Endometrium (tissue), 2 donors: ENCODE data around the gene EHMT1.
"Not testable (repeated sequence)": the region's sequence is repeated elsewhere in the genome, so short reads cannot be mapped to it uniquely, and the experiment has no call there.

Experiments
- FAIRE-seq: peaks from 2 replicates; lab custom pipeline; 2012; peaks lifted over from hg19 to GRCh38; lab: Jason Lieb, UNC
- donor health status: control.
- donor health status: control.

The EHMT1 gene

DNA sequence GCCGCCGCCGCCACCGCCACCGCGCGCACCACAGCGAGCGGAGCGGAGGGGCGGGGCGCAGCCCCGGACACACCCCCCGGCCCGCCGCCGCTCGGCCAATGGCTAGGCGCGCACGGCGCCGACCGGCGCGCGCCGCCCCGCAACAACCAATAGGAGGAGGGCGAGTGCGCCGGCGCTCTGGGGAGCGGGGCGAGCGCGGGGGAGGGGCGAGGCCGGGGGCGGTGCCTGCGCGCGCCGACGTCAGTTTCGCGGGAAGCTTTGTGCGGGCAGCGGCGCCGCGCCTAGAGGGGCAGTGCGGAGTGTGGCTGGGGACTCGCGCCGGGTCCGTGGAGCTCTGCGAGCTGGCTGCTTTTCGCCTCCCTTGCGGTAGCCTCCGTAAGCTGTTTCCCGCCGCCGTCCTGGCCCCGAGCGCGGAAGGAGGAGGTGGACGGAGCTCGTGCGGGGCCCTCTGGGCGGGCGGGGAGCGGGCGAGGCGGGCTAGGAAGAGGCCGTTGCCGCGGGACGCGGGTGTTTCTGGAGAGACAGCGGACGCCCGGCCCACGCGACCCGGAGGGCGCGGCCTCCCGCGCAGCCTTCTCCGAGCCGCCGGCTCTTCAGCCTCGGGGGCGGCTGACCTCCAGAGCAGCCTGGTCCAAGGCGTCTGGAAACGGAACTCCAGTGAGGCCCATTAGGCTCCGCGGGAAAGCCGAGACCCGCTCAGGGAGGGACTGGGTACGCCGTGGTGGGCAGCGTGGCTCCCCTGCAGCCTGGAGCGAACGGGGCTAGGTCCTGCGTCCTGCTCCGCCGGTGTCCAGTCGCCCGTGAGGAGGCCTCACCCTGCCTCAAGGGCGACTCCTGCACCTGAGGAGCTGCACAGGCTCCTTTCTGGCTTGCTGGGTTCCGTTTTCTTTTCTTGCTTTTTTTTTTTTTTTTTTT lies 28.1 kb upstream of the EHMT1 start, which contains the start of gene ZMYND19:
Gene ZMYND19, minus strand, starts transcription at position 44 of the 915 bp plus-strand sequence. CDS start 249 bp downstream, outside the sequence.
- FAIRE-seq: no peak

DNA sequence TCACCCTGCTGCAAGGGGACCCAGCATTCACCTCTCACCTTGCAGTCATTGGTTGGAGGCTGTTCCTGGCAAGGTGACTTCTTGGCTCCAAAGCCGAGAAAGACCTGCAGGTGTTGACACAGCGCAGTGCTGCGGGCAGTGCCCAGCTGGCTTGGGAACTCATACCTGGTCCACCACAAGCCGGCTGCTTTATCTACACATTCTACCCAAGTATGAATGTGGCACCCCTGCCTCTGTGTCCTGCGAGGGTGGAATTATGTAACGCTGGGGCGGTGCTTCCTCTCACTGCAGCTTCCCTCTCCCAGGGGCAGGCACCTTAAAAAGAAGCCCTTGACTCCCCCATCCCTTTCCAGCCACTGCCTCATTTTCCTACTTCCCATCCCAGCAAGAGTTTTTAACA lies 26.0 kb upstream of the EHMT1 start:
- FAIRE-seq: no peak

DNA sequence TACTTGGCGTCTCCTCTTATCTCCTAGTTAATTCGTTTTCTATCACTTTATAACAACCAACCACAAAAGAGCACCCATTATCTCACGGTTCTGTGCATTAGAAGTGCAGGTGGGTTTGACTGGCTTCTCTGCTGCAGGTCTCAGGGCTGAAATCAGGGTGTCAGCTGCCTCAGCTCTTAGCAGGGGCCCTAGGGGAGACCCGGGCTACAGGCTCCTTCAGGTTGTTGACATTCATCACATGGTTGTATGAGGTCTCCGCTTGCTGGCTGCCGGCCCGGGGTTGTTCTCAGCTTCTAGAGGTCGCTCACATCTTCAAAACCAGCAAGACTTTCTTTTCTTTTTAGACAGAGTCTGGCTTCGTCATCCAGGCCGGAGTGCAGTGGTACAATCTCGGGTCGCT lies 25.6 kb upstream of the EHMT1 start:
- no peak for FAIRE-seq

DNA sequence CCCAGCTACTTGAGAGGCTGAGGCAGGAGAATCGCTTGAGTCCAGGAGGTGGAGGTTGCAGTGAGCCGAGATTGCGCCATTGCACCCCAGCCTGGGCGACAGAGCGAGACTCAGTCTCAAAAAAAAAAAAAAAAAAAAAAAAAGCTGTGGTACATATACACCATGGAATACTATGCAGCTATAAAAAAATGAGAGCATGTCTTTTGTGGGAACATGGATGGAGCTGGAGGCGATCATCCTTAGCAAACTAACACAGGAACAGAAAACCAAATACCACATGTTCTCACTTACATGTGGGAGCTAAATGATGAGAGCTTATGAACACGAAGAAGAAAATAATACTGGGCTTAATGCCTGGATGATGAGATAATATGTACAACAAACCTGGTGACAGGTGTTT lies 22.2 kb upstream of the EHMT1 start:
- FAIRE-seq: not testable (repeated sequence)

DNA sequence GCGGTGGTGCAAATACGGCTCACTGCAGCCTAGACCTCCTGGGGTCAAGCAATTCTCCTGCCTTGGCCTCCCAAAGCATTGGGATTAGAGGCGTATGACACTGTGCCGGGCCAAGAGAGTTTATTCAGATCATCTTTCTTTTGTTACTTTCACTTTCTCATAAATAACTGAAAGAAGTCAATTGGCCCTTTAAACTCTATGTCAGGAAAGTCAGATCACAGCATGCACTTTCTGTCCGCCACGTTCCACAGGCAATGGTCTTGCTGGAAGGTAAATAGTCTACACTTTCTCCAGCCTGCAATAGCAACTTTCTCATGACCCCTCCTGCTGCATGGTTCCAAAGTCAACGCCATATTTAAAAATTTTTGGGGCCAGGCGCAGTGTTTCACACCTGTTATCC lies 19.9 kb upstream of the EHMT1 start:
- FAIRE-seq: no peak

DNA sequence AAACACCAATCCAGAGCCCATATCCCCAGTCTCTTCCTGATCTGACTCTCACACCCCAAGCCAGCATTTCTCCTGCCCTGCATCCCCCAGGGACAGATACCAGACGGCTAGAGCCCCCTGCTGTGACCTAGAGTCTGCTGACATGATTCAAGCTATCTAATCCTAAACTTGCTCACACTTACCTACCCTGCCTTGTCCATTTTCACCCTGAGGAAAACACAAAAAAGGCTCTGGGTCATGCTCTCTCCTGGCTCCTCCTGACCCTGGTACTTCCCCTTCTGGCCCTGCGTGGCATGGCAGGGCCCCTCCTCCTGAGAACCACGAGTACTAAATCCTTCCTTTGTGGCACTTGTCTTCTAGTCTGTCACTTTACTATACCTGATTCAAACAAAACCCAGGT lies 16.1 kb upstream of the EHMT1 start:
- no peak for FAIRE-seq

DNA sequence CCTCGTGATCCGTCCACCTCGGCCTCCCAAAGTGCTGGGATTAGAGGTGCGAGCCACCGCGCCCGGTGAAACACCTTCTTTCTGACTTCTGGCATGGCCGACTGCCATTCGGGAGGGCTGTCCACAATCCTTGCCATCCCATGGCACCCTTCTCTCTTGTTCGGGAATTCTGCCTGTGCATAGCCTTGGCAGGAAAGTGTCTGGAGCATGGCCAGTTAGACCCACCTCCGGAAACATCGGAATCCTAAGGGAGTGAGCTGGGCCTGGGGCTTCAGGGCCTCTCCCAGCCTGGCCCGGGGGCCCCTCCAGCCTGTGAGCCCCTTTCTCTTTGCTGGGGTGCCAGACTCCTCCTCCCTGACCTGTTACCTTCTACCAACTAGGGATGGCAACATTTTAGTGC lies 14.9 kb upstream of the EHMT1 start:
- no peak for FAIRE-seq

DNA sequence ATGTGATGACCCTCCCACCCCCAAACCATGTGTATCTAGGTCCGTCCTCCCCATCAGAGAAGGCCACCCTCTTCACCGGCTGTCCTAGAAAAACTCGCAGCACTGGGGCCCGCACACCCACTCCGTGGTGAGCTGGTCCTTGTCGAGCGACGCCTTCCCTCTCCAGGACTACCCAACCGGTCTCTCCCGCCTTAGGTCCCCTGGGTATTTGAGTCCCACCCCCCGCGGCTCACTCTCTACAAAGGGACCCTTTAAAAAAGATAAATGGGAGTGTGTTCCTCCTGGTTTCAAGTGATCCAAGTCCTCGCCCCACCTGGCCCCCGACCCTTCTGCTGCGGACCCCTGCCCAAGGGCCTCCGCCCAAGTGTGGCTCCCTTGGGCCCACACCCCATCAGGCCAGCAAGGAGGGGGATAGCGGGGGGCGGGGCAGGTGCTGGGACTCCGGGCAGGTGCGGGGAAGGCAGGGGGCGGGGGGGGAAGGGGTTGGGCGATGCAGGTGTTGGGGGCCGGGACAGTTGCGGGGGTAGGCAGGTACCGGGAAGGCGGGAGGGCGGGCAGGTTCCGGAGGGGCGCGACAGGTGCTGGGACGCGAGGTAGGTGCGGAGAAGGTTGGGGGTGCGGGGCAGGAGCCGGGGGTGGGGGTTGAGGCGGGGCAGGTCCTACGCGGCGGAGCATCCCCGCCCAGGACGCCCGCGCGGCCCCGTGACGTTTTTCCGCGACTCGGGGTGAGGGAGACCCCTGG lies 14.3 kb upstream of the EHMT1 start:
- no peak for FAIRE-seq

DNA sequence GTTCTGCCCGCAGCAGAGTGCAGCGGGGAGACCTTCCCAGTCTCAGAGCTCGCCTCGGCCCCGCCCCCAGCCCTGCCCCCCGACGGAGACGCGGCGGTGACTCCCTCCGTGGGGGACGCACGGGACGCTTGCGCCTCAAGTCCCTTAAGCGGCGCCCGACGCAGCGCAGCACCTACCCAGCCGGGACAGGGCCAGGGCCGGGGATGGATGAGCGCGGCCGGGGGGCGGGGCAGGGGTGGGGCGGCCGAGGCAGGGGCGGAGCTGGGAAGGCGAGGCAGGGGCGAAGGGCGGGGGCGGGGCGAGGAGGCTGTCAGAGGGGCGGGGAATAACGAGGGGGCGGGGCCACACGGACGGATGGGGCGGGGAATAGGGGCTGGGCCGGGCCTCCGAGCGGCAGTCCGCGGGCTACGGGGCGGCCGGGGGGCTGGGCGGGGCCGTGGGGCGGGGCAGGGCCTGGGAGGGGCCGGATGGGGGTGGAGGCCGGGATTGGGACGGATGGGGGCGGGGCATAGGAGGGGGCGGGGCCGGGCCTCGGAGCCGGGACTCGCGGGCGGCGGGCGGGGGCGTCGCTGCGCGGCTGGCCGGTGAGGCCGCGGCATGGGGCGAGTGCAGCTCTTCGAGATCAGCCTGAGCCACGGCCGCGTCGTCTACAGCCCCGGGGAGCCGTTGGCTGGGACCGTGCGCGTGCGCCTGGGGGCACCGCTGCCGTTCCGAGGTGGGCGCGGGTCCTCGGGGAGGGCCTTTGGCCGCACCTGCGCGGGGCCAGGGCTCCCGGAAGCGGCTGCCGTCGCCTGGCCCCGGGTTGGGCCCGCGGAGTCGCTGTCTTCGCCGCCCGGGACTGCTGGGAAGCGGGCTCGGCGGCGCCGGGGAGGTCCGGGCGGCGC lies 13.4 kb upstream of the EHMT1 start, which contains the start of gene ARRDC1:
Gene ARRDC1, plus strand, starts transcription at position 566 of the 884 bp plus-strand sequence. Its CDS starts 32 bp downstream, at position 598.
- FAIRE-seq: no peak

DNA sequence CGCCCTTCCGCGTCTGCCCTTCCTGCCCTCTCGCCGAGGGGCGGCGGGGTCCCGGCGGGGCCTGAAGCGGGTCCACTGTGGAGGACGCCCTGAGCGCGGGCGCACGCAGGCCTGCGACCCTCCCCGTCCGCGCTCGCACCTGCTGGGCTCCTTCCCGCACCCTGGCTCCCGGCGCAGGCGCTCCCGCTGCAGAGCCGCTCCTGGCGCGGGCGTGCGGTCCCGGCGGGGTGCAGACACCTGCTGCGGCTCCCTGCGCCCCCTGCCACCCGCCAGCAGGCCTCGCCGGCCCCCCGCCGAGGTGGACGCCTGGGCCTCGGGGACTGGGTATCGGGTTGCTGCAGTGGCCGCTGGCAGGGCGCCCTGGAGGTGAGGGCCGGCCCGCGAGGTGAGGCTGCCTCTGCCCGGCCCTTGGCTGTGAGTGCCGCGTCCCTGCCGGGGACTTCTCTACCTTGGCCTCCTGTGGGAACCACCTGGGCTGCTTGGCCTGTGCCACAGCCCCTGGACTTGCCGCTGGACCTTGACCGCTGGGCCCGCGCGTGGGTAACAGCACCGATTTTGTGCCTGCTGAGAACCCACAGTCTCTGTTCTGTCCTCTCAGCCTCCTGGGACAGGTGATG lies 12.7 kb upstream of the EHMT1 start:
- FAIRE-seq: no peak

DNA sequence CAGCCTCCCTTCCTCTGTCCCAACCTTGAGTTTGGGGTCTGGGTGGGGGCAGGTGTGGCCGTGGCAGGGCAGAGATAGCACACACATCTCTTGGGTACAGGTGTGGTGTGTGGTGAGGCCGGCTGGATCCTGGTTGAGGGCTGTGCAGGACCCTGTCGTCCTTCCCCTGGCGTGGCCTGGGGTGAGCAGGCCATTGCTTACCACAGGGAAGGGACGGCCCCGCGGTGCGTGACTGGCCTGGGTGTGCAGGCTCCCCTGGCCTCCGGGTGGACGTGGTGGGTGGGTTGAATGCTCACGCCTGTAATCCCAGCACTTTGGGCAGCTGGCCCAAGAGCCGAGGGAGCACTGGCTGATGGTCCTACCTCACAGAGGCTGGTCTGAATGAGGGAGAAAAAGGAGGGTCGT lies 12.1 kb upstream of the EHMT1 start:
- no peak for FAIRE-seq

DNA sequence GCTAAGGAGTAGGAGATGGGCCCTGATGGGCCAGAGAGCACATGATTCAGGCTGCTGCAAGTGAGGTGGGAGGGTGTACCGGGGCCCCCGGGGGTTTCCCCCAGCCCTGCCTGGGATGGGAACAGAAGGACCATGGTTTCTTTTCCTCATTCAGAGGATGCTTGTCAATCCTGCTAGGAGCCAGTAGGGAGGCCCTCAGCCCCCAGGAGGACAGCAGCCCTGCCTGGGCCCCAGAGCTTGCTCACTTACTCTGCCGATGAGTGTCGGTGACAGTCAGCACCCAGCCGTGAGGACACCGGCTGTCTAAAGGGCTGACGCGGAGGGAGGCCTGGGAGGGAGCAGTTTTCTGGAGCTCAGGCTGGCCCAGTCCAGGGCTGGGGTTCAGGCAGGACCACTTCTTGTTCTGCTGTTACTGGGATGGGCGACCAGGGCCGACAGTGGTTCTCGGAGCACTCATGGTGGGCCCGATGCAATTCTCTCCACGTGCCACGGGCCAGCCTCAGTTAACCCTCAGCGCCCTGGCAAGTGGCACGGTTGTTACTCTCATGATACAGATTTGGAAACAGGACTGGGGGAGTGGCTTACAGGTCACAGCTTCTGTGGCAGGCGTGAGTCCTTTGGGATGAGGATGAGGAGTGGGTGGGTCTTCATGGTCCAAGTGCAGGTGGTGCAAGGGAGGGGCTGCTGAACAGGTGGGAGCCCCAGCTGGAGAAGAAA lies 11.5 kb upstream of the EHMT1 start:
- FAIRE-seq: no peak

DNA sequence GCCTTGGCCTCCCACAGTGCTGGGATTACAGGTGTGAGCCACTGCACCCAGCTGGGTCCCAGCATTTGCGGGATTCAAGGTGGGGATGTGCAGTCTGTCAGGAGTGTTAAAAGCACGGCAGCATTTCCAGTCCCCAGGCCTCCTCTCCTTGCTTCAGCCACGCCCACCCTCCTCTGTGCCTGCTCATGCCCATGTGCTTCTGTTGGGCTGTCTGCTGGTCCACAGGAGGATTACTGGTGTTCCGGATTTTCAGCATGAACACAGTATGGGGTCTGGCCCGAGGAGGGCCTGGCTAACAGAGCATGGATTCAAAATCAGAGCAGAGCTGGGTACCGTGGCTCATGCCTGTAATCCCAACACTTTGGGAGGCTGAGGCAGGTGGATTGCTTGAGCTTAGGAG lies 7.9 kb upstream of the EHMT1 start:
- FAIRE-seq: no peak

DNA sequence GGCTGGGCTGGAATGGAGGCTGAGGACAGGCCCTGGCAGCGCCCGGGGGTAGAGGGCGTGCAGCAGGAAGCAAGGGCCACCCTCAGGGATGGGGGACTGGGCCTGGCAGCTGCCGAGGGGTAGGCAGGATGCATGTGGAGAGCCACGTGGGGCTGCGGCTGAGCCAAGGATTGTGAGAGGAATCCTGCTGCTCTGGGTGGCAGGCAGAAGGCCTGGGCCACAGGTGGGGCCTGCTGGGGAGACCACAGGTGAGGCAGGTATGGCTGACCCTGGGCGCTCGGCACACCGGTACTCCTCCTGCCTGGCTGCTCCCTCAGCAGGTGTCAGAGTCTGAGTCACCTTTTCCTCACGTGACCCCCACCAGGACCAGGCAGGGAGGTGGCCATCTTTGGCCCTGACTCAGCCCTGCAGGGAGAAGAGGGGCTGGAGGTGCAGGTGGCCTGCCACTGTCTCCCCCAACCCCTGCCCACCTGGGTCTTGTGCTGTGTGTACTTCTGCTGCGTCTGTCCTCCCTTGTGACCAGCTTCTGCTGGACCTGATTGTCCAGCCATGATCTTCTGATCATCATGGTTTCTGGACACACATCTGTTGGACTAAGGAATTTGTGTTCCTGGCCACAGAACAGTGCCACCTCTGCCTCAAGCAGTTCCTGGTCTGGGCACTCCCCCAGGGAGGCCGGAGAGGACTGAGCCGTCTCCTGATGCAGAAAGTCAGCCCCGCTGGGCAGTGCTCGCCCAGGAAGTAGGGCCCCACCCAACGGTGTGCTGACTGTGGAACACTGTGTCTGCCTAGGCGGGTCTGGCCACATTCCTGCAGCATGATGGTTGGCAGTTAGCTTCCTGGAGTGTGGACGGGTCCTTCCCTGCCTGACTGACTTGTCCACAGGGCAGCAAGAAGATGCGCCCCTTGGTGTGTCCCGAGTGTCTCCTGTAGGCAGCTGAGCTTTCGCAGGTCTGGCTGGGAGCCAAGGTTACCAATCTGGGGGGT lies 6.9 kb upstream of the EHMT1 start:
- FAIRE-seq: no peak

DNA sequence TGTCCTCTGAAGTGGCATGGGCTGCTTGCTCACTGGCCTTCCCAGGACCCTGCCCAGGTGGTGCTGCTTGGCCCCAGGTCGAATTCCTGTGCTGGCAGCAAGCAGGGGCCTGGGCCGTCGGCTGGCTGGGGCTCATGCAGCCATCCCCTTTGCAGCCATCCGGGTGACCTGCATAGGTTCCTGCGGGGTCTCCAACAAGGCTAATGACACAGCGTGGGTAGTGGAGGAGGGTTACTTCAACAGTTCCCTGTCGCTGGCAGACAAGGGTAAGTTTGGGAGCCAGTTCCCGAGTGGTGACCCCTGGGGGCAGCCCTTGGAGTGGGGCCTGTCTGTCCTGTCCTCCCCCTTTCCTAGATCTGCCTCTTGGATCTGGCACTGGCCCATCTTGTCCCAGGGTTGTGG lies 6.1 kb upstream of the EHMT1 start:
- no peak for FAIRE-seq

DNA sequence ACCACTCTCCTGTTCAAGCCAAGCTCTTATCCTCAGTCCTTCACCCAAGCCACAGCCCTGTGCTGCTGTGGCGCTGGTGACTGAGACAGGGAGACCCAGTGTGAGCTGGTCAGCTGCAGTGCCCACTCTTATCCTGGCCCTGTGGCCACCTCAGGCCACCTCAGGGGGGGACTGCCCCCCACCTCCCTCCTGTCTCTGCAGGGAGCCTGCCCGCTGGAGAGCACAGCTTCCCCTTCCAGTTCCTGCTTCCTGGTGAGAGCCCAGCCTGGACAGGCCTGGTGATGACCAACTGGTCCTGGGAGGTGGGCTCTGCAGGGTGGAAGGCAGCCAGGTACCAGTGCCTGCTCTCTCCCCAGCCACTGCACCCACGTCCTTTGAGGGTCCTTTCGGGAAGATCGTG lies 5.5 kb upstream of the EHMT1 start:
- FAIRE-seq: no peak

DNA sequence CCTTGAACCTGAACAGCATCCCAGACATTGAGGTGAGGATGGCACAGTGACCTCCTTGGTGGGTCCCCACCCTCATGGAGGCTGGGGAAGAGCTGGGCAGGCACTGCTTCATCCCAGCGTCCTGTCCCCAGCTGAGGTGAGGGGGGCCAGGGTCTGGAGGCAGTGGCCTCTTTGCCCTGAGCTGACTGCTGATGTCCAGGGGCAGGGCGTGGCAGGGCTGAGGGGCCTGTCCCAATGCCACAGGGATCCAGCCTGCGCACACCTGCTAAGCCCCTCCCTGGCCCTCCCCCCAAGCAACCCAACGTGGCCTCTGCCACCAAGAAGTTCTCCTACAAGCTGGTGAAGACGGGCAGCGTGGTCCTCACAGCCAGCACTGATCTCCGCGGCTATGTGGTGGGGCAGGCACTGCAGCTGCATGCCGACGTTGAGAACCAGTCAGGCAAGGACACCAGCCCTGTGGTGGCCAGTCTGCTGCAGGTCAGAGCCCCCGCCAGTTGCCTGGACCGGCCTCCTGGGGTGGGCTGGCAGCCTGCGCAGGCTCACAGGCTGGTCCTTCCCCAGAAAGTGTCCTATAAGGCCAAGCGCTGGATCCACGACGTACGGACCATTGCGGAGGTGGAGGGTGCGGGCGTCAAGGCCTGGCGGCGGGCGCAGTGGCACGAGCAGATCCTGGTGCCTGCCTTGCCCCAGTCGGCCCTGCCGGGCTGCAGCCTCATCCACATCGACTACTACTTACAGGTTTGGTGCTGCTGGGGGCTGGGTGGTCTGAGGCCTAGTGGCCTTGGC lies 4.9 kb upstream of the EHMT1 start:
- no peak for FAIRE-seq

DNA sequence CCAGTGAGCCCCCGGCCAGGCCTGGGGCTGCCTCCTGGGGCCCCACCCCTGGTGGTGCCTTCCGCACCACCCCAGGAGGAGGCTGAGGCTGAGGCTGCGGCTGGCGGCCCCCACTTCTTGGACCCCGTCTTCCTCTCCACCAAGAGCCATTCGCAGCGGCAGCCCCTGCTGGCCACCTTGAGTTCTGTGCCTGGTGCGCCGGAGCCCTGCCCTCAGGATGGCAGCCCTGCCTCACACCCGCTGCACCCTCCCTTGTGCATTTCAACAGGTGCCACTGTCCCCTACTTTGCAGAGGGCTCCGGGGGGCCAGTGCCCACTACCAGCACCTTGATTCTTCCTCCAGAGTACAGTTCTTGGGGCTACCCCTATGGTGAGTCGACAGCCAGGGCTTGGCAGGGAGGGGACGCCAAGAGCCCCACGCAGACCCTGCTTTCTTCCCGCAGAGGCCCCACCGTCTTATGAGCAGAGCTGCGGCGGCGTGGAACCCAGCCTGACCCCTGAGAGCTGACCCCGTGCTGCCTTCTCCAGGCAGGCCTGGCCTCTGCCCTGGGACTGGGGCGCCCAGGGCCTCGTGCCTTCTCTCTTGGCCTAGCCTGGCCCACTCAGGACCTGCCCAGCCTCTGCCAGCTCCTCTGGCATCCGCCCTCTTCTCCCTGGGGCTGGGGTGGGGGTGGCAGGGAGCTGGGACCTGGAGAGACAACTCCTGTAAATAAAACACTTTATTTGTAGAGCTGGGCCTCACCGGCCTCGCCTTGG lies 4.0 kb upstream of the EHMT1 start:
- no peak for FAIRE-seq
